HepG2 (cell line): ENCODE measurements around the gene CA6.

ENCODE experiments used
- EHMT2 ChIP-seq: fragments of 200-600 bp; sonication (generic); IDR thresholded peaks from 2 replicates; pipeline ENCODE4 v1.7.0; 2017; ENCODE audit warnings: antibody characterized with exemption, low read depth, low read length, borderline replicate concordance
- GTF2F1 ChIP-seq: fragments of 150-350 bp; IDR thresholded peaks from 2 replicates; pipeline ENCODE4 v1.6.1; 2014; ENCODE audit warnings: low read length
- HHEX ChIP-seq: IDR thresholded peaks from 2 replicates; pipeline ENCODE4 v1.6.1; 2016; ENCODE audit warnings: control low read depth
- KDM6A ChIP-seq: IDR thresholded peaks from 2 replicates; pipeline ENCODE4 v1.6.1; 2016; ENCODE audit warnings: low read depth
- PITX1 ChIP-seq: sonication (generic); formaldehyde crosslinking; IDR thresholded peaks from 2 replicates; pipeline ENCODE4 v1.5.1; 2020; ENCODE audit warnings: mild to moderate bottlenecking, missing genetic modification reagents
- YEATS2 ChIP-seq: sonication (generic); formaldehyde crosslinking; IDR thresholded peaks from 2 replicates; pipeline ENCODE4 v1.4.0; 2020; ENCODE audit warnings: missing genetic modification reagents, borderline replicate concordance
- ZNF160 ChIP-seq: sonication (generic); formaldehyde crosslinking; IDR thresholded peaks from 2 replicates; pipeline ENCODE4 v1.8.0; 2022; ENCODE audit warnings: mild to moderate bottlenecking, inconsistent platforms, missing genetic modification reagents
- ZNF205 ChIP-seq: IDR thresholded peaks from 2 replicates; pipeline ENCODE4 v1.6.1; 2018; ENCODE audit warnings: missing biosample characterization, missing genetic modification reagents
- ZNF562 ChIP-seq: sonication (generic); formaldehyde crosslinking; IDR thresholded peaks from 2 replicates; pipeline ENCODE4 v1.8.0; 2022; ENCODE audit warnings: missing genetic modification reagents, borderline replicate concordance
- TF ChIP-seq, protein P1 (sequence below): sonication (generic); formaldehyde crosslinking; IDR thresholded peaks from 2 replicates; pipeline ENCODE4 v1.5.0; 2020; ENCODE audit warnings: mild to moderate bottlenecking, missing genetic modification reagents, moderate library complexity
- TF ChIP-seq, protein P2 (sequence below): sonication (generic); formaldehyde crosslinking; IDR thresholded peaks from 2 replicates; pipeline ENCODE4 v1.4.0; 2020; ENCODE audit warnings: mild to moderate bottlenecking, missing genetic modification reagents
- TF ChIP-seq, protein P3 (sequence below): sonication (generic); formaldehyde crosslinking; IDR thresholded peaks from 2 replicates; pipeline ENCODE4 v1.4.0; 2020; ENCODE audit warnings: low read depth, mild to moderate bottlenecking, missing genetic modification reagents
- TF ChIP-seq, protein P4 (sequence below): sonication (generic); formaldehyde crosslinking; conservative IDR thresholded peaks from 2 replicates; pipeline ENCODE4 v1.5.0; 2020; ENCODE audit warnings: missing genetic modification reagents
- TF ChIP-seq, protein P5 (sequence below): sonication (generic); formaldehyde crosslinking; IDR thresholded peaks from 2 replicates; pipeline ENCODE4 v1.4.0; 2020; ENCODE audit warnings: missing genetic modification reagents

DNA sequence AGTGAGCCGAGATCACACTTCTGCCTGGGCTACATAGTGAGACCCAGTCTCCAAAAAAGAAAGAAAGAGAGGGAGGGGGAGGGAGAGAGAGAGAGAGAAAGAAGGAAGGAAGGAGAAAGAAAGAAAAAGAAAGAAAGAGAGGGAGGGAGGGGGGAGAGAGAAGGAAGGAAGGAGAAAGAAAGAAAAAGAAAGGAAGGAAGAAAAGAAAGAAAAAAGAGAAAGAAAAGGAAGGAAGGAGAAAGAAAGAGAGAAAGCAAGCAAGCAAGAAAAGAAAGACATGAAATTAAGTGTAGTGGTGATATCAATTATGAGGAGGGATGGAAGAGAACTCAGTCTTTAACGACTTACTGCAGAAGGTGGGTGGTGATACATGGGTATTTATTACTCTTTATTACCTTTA is 38.5 kb downstream of the CA6 start:
- TF ChIP-seq YEATS2 (CRISPR knock-in tag) (no peak), ZNF562 (CRISPR knock-in tag) (no peak), PITX1 (CRISPR knock-in tag) (no peak), EHMT2 (no peak), GTF2F1 (no peak), KDM6A (no peak), HHEX (CRISPR knock-in tag) (no peak), ZNF205 (CRISPR knock-in tag) (no peak), ZNF160 (CRISPR knock-in tag) (no peak)
- TF ChIP-seq, protein P1, sequence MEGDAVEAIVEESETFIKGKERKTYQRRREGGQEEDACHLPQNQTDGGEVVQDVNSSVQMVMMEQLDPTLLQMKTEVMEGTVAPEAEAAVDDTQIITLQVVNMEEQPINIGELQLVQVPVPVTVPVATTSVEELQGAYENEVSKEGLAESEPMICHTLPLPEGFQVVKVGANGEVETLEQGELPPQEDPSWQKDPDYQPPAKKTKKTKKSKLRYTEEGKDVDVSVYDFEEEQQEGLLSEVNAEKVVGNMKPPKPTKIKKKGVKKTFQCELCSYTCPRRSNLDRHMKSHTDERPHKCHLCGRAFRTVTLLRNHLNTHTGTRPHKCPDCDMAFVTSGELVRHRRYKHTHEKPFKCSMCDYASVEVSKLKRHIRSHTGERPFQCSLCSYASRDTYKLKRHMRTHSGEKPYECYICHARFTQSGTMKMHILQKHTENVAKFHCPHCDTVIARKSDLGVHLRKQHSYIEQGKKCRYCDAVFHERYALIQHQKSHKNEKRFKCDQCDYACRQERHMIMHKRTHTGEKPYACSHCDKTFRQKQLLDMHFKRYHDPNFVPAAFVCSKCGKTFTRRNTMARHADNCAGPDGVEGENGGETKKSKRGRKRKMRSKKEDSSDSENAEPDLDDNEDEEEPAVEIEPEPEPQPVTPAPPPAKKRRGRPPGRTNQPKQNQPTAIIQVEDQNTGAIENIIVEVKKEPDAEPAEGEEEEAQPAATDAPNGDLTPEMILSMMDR (CRISPR knock-in tag), result no peak
- TF ChIP-seq, protein P2, sequence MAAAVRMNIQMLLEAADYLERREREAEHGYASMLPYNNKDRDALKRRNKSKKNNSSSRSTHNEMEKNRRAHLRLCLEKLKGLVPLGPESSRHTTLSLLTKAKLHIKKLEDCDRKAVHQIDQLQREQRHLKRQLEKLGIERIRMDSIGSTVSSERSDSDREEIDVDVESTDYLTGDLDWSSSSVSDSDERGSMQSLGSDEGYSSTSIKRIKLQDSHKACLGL (CRISPR knock-in tag), result no peak
- TF ChIP-seq, protein P3, sequence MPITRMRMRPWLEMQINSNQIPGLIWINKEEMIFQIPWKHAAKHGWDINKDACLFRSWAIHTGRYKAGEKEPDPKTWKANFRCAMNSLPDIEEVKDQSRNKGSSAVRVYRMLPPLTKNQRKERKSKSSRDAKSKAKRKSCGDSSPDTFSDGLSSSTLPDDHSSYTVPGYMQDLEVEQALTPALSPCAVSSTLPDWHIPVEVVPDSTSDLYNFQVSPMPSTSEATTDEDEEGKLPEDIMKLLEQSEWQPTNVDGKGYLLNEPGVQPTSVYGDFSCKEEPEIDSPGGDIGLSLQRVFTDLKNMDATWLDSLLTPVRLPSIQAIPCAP (CRISPR knock-in tag), result no peak
- TF ChIP-seq, protein P4, sequence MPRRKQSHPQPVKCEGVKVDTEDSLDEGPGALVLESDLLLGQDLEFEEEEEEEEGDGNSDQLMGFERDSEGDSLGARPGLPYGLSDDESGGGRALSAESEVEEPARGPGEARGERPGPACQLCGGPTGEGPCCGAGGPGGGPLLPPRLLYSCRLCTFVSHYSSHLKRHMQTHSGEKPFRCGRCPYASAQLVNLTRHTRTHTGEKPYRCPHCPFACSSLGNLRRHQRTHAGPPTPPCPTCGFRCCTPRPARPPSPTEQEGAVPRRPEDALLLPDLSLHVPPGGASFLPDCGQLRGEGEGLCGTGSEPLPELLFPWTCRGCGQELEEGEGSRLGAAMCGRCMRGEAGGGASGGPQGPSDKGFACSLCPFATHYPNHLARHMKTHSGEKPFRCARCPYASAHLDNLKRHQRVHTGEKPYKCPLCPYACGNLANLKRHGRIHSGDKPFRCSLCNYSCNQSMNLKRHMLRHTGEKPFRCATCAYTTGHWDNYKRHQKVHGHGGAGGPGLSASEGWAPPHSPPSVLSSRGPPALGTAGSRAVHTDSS (CRISPR knock-in tag), result no peak
- TF ChIP-seq, protein P5, sequence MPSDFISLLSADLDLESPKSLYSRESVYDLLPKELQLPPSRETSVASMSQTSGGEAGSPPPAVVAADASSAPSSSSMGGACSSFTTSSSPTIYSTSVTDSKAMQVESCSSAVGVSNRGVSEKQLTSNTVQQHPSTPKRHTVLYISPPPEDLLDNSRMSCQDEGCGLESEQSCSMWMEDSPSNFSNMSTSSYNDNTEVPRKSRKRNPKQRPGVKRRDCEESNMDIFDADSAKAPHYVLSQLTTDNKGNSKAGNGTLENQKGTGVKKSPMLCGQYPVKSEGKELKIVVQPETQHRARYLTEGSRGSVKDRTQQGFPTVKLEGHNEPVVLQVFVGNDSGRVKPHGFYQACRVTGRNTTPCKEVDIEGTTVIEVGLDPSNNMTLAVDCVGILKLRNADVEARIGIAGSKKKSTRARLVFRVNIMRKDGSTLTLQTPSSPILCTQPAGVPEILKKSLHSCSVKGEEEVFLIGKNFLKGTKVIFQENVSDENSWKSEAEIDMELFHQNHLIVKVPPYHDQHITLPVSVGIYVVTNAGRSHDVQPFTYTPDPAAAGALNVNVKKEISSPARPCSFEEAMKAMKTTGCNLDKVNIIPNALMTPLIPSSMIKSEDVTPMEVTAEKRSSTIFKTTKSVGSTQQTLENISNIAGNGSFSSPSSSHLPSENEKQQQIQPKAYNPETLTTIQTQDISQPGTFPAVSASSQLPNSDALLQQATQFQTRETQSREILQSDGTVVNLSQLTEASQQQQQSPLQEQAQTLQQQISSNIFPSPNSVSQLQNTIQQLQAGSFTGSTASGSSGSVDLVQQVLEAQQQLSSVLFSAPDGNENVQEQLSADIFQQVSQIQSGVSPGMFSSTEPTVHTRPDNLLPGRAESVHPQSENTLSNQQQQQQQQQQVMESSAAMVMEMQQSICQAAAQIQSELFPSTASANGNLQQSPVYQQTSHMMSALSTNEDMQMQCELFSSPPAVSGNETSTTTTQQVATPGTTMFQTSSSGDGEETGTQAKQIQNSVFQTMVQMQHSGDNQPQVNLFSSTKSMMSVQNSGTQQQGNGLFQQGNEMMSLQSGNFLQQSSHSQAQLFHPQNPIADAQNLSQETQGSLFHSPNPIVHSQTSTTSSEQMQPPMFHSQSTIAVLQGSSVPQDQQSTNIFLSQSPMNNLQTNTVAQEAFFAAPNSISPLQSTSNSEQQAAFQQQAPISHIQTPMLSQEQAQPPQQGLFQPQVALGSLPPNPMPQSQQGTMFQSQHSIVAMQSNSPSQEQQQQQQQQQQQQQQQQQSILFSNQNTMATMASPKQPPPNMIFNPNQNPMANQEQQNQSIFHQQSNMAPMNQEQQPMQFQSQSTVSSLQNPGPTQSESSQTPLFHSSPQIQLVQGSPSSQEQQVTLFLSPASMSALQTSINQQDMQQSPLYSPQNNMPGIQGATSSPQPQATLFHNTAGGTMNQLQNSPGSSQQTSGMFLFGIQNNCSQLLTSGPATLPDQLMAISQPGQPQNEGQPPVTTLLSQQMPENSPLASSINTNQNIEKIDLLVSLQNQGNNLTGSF (CRISPR knock-in tag), result no peak
